ENCODE results near the gene ZSCAN25.
"Not testable (repeated sequence)": the region's sequence is repeated elsewhere in the genome, so short reads cannot be mapped to it uniquely, and the experiment has no call there.

Gene ZSCAN25

DNA sequence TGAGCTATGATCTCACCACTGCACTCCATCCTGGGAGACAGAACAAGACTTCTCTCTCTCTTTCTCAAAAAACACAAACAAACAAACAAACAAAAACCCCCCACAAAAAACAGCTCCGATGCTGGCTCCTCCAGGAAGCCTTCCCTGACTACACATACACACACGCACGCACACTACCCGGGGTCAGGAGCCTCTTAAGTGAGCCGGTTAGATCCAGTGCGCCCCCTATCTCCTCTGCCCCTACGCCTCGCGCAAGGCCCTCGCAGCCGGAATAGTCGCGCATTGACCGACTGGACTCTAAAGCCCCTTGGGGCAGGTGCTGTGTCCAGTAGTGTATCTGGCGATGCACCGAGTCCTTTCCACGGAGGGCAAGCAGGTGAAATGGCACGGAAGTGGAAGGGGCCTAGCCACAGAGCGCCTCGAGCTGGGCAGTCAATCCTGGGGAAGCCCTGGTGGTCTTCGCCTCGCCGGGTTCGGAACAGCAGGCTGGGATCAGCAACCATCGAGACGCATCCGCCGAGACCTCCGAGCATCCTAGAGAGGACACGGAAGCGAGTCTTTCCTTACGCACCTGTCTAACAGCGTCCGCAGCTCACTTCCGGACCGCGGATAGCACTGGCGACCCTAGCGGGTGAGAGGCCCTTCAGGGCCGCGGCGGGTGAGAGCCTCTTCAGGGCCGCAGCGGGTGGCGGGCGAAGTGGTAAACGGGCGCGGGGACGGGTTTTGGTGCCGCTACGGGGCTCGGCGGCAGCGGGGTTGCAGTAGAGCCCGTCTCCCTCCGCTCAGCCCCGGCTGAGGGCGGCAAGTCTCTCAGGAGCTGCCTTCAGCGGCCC, at the start of gene ZSCAN25:
Gene ZSCAN25, plus strand, starts transcription at position 588 of the 833 bp plus-strand sequence. CDS start 2,661 bp downstream, outside the sequence.
- DNase-seq, result peak; percentile 81

DNA sequence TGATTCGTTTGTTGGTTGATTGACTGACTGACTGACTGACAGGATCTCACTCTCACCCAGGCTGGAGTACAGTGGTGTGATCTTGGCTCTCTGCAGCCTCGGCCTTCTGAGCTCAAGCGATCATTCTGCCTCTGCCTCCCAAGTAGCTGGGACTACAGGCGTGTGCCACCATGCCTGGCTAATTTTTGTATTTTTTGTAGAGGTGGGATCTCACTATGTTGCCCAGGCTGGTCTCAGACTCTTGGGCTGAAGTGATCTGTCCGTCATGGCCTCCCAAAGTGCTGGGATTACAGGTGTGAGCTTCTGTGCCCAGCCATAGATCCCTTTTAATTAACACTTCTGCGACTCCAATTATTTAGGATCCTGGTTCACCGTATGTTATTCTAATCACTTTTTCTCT, 48.0 kb upstream of the ZSCAN25 start:
- not testable (repeated sequence) for DNase-seq

- no peak for DNase-seq
Observed at GRCh38 chr7:99571768-99572167, 45.0 kb upstream of the ZSCAN25 start.

GRCh38 chr7:99573257-99573656, 43.5 kb upstream of the ZSCAN25 start:
- no peak for DNase-seq

DNA sequence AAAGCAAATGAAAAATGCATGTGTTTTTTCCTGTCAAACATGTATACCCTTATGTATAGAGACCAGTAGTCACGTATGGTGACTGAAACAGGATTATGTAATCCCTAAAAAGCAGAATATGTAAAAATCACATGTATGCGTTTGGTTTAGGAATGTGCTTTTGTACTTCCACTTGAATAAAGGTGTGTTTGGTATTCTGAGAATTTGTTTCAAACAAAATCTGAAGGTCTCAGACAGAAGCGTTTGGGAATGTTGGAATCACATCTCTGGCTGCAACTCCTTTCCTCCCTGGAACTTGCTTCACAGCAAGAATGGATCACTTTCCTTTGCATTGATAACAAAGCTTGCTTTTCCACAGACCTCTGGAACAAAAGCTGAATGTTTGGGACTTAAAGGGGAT, 40.5 kb upstream of the ZSCAN25 start:
- DNase-seq, result no peak

DNA sequence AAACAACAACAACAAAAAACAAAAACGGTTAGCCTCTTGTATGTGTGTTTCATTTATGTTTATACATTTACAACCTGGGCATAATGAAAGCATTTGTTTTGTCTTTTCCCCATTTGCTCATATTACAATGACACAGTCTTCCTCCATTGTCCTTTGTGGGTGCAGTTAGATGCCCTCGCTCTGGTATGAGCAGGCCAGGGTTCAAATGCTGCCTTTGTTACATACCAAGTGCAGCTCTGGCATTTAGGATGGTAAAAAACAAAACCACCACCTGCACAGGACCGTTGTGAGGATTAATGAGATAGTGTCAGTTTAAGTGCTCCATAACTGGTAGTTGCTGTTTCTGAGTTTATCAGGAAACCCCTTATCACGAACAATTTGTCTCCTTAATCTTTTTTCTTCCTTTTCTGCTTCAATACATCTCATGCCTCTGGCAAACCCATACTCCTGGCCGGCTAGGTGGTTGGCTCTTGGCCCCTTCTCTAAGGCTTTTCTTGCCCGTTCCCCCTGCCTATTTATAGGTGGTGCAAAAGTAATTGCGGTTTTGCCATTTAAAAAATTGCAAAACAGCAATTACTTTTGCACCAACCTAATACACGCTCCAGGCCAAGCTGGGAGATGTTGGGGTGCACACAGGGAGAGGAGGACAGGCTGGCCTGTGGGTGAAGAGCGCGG, 37.3 kb upstream of the ZSCAN25 start:
- no peak for DNase-seq

- DNase-seq, result peak; percentile 41
Observed at GRCh38 chr7:99579956-99580777, 36.6 kb upstream of the ZSCAN25 start.

GRCh38 chr7:99580778-99581332, 35.9 kb upstream of the ZSCAN25 start:
- DNase-seq, result not testable (repeated sequence)

DNA sequence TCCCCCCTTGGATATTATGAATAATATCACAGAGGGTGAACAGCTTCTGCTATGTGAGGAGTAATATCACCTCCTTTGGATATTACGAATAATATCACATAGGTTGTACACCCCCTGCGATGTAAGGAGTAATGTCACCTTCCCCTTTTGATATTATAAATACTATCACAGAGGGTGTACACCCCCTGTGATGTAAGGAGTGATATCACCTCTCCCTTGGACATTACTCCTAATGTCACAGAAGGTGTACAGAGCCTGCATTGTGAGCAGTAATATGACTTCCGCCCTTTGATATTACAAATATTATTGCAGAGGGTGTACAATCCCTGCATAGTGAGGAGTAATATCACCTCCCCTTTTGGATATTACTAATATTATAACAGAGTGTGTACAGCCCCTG, 27.9 kb upstream of the ZSCAN25 start:
- DNase-seq, result no peak

GRCh38 chr7:99594948-99595745, 21.6 kb upstream of the ZSCAN25 start:
- no peak for DNase-seq

DNA sequence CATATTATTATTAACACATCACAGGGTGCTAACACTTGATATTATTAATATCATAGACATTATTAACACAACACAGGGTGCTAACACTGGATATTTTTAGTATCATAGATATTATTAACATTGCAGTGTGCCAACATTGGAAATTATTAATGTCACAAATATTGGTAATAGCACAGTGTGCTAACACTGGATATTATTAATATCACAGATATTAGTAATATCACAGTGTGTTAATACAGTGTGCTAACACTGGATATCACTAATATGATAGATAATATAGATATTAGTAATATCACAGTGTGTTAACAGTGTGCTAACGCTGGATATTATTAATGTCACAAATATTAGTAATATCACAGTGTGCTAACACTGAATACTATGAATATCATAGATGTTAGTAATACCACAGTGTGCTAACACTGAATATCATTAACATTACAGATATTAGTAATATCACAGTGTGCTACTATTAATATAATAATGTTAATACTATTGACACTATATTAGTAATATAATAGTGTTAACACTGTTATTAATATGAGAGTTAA, 20.3 kb upstream of the ZSCAN25 start:
- no peak for DNase-seq

DNA sequence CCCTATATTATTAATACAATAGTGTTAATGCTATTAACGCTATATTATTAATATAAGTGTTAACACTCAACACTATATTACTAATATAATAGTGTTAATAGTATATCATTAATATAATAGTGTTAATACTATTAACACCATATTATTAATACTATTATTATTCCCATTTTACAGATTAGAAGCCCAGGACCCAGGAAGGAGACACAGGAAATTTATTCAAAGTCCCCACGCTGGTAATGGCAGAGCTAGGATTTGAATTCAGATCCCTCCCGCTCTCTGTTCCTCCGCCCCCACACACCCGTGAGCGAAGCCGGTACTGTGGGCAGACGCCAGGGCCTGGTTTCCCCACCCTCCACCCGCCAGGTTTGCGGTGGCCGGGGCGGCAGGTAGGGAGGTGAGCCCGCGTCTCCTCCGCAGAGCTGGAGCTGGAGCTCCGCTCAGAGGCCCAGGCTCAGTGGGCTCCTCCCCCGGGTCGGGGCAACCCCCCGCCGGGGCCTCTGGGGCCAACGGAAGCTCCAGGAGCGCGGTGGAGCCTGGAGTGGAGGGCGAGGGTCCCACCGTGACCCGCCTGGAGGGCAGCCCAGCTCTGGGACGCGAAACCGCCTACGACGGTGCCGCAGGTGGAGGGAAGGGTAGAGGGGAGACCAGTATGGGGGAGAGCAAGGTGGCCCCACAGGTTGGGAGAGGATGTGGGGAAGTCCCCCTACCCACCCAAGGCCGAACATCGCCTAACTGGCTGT, 18.8 kb upstream of the ZSCAN25 start, which contains the start of gene TMEM225B:
Gene TMEM225B, plus strand, starts transcription at position 506 of the 740 bp plus-strand sequence. CDS start 6,122 bp downstream, outside the sequence.
- DNase-seq, result no peak

- no peak for DNase-seq
Observed at GRCh38 chr7:99599836-99600235, 16.9 kb upstream of the ZSCAN25 start.

DNA sequence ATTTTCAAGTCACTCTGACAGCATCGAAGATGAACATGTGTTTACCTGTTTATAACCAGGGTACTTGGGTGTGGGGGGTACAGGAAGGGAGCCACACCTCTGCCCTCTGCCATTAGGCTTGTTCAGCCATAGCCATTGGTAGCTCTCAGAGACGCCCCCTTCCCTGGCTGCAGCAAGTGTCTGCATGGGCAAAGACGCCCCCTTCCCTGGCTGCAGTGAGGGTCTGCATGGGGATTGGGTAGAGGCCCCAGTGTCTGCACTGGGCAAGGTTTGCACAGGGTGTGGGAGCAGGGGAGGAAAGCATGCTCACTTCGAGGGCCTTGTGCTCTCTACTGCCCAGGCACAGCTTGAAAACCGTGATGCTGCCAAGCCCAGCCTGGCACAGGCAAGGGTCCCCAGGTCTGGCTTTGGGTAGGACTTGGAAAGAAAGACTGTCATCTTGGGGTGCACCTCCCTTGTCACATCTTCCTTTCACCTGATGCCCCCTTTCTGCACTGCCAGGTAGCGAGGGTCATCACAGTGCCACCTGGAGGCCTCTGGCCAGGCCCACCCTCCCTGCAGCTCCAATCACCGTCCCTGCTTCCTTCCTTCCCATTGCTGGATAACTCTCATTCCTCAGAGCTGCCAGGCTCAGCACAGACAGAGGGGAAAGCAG, 15.0 kb upstream of the ZSCAN25 start:
- no peak for DNase-seq

DNA sequence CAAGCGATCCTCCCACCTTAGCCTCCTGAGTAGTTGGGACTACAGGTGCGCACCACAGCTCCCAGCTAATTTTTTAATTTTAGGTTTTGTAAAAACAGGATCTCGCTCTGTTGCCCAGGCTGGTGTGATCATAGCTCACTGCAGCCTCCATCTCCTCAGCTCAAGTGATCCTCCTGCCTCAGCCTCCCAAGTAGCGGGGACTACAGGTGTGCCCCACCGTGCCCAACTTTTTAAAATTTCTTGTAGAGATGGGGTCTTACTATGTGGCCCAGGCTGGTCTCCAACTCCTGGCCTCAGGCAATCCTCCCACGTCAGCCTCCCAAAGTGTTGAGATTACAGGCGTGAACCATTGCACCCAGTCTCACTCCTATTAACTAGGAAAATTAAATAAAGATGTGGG, 11.2 kb upstream of the ZSCAN25 start:
- DNase-seq, result no peak

- DNase-seq, result no peak
Observed at GRCh38 chr7:99606531-99606930, 10.2 kb upstream of the ZSCAN25 start.

DNA sequence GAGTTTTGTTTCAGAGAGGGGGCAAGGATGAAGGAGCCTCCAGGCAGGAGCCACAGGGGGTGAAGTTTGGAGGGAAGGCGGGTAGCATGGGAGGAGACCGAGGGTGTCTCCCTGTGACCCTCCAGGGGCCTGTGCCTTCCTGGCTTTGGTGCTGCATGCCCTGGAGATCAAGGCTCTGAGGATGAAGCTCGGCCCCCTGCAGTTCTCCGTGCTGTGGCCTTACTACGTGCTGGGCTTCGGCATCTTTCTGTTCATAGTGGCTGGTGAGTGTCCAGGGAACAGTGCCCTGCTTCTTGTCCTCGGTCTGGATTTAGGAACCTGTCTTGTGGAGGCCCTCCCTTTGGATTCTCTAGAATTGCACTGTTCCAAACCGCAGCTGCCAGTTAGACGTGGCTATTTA, 9.2 kb upstream of the ZSCAN25 start:
- DNase-seq, result no peak

DNA sequence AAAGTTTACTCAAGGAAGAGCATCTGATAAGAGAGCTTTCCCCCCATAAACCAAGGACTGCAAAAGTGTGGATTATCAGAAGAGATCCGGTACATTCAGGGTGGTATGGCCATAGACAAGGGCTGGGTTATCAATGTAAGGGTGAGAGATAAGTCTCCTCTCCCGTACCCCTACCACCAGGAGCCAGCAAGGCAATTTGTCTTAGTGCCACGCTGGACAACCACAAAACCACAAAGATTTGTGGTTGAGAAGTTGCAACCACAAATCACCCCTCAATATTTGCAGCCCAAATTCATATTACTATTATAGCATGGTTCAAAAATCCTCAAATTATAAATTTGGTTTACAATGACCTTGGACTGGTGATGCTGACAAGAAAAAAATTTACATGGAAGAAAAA, 2.3 kb upstream of the ZSCAN25 start:
- no peak for DNase-seq

DNA sequence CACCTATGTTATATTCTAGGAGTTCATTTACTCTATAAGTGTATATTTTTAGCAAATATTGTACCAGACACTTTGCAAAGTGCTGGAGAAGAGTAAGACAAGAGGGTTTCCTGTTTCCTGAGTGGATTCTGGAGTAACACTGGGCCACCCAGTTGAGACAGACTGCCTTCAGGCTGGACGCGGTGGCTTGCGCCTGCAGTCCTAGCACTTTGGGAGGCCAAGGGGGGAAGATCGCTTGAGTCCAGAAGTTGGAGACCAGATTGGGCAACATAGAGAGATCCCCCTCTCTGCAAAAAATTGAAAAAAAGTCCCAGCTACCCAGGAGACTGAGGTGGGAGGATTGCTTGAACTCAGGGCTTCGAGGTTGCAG, 772 bp upstream of the ZSCAN25 start:
- no peak for DNase-seq

GRCh38 chr7:99617192-99617781, 541 bp downstream of the ZSCAN25 start:
- no peak for DNase-seq
